HG03159 (cell line): Measurements from ENCODE around the gene QPCTL.
"Not testable (repeated sequence)": the region's sequence is repeated elsewhere in the genome, so short reads cannot be mapped to it uniquely, and the experiment has no call there.

Experiments
- ATAC-seq: cut with Tn5 transposase; IDR thresholded peaks from one replicate; pipeline ENCODE4 v1.9.1; 2021; ENCODE audit warnings: mild to moderate bottlenecking, moderate library complexity; ENCODE audit not compliant: unreplicated experiment

The QPCTL gene

DNA sequence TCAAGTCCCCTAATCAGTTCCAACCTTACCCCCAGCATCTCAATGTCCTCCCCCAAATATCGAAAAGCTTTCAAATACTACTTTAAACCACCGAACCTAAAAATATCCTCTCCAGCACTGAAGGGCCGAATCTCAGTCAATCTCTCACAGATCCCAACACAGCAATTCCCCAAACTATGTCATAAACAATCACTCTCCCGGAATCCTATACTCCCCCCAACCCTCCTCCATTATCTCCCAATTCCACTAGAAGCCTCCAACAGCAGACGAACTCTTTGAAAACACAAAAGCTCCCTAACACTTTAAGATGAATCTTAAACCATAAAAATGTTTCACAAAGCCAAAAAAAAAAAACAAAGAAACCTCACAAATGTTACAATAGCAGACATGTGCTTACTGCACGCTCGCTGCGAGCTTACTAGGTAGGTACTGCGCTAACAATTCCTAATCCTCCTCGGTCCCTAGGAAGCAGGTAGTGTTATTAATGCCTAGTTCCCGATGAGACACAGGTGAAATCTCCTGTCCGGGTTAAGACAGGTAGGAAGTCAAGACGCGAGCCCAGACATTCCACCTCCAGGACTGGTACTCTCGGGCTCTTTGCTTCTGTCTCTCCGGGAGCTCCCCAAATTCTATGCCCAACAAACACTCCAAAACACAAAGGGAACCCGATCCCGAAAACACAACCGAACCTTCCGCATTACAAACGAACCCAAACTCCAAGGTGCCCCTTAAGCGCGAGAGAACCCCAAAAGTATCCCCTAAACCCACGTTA is 24.1 kb downstream of the QPCTL start:
- no peak for ATAC-seq

DNA sequence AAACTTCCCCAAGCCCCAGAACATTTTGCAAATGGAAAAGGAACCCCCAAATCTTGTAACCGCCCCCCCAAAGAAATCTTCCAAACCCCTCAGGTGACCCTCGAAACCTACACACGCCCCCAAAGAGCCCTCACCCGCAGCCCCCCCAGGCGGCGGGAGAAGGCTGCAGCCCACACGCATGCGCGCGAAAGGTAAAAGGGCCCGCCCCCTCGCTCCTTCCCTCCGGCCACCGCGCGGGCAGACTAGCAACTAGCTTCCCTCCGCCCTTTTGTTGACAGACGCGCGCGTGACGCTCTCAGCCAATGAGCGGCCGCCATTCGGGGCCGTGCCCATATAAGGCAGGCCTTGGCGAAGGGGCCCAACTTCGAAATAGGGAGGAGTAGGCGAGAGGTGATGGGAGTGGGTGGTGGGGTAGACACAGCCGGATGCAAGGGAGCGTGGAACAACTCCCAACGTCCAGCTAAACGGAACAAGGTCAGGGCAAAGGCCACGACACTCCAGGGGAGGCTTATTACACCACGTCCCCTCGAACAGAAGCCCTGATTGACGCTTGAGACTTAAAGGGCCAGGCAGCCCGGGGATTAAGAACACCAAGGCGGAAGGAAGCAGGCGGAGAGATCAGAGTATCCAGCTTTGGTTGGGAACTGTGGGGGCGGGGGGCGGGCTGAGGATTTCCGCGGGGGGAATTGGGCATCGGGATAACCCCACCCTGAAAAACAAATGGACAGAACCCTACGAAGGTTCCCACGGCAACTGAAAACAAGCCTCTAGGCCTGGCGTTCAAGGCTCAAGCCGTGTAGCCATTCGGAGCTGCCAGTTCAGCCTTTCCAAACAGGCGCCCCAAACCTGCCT is 24.9 kb downstream of the QPCTL start:
- ATAC-seq, result peak; percentile 94

DNA sequence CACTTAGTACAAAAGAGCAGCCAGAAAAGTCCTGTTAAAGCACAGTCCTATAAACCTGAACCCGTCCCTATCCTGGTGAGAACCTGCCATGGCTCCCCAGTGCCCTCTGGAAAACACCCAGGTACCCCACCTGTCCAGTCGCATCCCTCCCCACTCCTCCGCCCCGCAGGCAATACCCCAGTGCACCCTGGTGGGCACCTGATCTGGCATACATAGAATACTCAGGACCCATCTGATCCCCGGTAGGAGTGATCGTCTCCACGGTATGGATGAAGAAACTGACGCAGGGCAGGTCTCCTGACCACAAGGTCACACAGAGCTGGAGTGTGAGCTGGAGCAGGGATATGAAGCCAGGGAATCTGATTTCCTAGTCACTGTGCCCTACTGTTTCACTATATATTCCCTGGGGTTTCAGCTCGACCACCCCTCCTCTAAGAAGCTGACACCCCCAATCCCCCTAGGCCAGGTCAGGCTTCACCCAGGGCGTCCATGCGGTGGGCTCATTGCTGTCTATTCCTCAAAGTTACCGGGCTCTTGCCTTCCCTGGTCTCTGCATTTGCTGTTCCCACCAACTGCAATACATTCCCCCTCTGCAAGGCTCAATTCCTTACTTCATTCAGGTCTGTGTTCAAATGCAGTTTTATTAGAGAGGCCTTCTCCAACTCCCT is 25.7 kb downstream of the QPCTL start:
- no peak for ATAC-seq

DNA sequence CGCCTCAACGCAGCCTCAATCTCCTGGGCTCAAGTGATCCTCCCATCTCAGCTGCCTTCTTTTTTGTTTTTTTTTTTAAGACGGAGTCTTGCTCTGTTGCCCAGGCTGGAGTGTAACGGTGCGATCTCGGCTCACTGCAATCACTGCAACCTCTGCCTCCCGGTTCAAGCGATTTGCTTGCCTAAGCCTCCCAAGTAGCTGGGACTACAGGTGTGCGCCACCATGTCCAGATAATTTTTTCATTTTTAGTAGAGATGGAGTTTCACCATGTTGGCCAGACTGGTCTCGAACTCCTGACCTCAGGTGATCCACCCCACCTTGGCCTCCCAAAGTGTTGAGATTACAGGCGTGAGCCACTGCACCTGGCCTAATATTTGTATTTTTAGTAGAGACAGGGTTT is 27.6 kb downstream of the QPCTL start:
- ATAC-seq, result not testable (repeated sequence)

DNA sequence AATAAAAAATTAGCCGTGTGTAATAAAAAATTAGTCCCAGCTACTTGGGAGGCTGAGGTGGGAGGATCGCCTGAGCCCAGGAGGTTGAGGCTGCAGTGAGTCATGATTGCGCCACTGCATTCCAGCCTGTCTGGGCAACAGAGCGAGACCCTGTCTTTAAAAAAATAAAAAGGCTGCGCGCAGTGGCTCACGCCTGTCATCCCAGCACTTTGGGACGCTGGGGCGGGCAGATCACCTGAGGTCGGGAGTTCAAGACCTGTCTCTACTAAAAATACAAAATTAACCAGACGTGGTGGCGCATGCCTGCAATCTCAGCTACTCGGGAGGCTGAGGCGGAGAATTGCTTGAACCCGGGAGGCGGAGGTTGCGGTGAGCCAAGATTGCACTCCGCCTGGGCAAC is 36.2 kb downstream of the QPCTL start:
- ATAC-seq, result not testable (repeated sequence)

DNA sequence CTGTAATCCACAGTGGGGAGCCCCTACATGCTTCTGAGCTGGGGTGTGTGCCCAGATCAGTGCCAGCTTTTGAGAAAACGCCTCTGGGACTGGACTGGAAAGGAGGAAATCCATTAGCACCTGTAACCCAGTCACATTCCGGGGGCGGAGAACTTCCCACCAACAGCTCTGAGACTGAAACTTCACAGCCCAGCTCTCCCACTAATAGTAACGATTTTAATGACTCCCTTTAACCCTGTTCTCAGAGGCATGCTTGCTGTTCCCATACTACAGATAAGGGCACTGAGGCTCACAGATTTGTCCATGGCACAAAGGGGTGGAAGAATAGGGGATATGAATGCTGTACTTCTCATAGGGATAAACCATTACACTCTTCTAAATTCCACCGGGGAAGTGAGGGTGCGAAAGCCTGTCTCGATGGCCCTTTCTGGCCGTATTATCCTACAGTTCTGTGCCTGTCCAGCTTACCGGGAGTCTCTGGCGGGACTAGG is 37.4 kb downstream of the QPCTL start:
- ATAC-seq, result no peak

DNA sequence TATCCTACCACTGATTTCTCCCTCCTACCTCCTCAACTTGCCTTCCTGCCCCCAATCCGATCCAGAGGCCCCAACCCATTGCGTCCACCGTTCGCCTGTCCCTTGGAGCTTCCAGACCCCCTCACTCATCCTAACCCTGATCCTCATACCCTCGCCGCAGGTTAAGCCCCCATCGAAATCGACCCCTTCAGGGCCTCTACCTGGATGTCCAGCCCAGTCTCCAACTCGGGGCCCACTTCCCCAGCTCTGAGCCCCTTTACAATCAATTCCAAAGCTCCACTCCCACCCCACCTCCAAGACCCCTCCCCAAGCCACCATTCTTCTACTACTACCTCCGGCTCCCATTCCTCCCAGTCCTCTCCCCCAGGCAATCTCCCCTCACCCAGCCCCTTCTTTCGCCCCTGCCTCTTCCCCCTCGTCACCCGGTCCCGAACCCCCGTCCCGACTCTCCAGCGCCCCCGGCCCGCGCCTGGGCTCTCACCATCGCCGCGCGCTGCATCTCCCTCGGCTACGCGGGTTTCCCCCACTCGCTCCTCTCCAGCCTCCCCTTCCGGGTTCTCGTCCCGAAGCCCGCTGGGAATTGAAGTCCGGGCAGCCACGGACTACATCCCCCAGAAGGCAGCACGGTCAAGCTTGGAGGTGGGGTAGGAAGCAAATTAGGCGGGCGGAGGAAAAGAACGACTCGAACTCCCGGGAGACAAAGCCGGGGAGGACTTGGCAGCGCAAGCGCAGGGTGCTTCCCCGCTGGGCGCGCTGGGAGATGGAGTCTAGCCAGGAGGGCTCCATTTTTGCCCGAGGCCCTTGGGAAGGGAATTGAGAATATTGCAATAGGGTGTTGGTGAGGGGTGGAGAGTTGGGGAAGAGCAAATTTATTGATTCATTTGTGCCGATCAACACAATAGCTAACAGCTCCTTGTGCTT is 38.2 kb downstream of the QPCTL start, which contains the start of gene FBXO46:
Gene FBXO46 (minus strand): TSS at position 529 of the 921 bp plus-strand sequence. CDS start 17,401 bp downstream, outside the sequence.
- ATAC-seq, result peak; percentile 87

DNA sequence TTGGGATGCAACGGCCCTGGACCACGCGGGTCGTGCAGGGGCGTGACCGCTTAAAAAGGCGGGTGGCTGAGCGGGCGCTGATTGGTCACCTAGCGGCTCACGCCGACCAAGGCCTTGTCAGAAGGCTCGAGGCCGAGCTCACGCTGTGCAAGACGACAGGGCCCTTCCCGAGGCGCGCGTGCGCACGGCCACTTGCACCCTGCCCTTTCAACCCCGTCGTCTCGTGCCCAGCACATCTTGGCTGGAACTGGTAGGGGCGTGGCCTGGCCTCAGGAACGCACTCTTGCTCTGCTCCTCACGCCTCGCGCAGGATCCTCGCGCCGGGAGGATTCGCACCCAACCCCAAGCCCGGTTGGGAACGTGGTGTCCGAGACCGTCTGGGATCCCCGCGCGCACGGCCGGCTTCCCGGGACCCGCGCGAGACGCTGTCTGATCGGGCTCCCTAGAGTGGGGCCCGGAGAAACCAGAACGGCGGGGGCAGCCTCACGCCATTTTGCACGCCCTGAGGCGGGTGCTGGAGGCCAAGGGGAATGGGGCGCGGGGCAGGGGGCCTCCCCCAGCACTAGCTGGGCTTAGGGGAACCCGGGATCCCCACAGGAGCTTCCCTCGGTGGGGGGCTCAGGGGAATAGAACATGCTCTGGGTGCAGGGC is 40.8 kb downstream of the QPCTL start, which contains the start of gene MEIOSIN:
Gene MEIOSIN (plus strand): TSS at position 280 of the 651 bp plus-strand sequence. CDS start 1,938 bp downstream, outside the sequence.
- no peak for ATAC-seq

DNA sequence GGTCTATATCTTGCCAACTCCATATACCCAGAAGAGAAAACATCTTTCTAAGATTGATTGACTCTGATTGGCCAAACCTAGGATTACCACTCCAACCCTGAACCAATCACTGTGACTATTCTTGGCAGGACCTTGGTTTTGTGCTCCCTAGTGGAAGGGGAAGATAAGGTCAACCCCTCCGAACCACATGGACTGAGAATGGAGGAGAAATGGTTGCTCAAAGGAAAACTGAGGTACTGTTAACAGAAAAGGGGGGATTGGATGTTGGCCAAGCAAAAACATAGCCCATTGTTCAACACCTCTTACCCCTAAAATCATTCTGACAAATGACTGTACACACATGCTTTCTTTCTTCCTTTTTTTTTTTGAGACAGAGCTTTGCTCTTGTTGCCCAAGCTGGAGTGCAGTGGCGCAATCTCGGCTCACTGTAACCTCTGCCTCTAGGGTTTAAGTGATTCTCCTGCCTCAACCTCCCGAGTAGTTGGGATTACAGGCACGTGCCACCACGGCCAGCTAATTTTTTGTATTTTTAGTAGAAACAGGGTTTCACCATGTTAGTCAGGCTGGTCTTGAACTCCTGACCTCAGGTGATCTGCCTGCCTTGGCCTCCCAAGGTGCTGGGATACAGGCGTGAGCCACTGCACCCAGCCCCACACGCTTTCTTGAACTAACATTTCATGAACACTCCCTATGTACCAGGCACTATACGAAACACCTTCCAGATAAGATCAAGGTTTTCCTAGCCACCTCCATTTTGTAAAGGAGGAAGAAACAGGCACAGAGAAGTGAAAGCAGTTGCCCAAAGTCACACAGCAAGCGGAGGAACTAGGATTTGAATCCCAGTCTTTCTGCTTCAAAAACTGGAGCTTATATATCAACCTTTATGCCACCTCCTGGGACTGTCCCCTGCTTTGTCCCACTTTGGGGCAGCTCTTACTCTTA is 47.3 kb downstream of the QPCTL start:
- no peak for ATAC-seq

DNA sequence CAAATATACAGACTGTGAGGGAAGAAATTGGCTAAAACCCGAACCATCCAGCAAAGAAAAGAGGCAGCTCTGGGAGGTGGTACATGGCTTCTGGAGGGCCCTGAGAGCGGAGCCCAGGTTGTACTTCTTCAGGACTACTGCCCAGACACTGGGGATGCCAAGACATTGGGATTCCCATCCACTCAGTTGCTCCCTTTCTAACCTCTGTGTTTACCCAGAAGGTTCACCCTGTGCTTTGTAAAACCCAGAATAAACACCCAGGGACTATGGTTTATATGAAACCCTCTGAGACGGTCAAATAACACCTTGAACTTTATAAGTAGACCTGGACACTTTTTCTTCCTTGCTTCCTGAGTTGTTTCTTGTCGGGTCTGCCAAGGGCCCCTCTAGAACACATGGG is 50.5 kb downstream of the QPCTL start:
- ATAC-seq, result no peak

DNA sequence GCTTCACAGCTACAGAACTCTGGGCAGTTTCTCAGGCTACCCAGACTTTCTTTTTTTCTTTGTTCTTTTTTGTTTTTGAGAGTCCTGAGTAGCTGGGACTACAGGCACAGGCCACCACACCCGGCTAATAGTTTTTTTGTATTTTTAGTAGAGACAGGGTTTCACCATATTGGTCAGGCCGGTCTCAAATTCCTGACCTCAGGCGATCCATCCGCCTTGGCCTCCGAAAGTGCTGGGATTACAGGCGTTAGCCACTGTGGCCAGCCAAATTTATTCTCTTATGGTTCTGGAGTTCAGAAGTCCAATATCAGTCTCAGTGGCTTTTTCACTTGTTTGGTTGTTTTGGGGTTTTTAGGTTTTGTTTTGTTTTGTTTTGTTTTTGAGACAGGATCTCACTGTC is 53.1 kb downstream of the QPCTL start:
- no peak for ATAC-seq

DNA sequence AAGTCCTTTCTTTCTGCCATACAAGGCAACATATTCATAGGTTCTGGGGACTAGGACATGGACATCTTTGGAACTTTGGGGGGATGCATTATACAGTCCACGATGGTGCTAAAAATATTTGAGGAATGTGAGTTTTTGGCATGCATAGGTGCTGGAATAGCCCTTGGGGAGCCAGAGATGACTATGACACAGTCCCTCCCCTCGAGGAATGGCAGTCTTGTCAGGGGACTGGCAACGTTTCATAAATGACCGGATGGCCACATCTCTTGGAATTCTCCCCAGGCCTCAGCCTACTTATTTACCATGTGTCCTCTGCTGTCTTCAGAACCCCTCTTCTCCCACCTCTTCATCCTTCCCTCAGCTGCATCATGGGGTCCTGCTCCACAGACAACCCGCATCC is 54.4 kb downstream of the QPCTL start:
- ATAC-seq, result no peak

DNA sequence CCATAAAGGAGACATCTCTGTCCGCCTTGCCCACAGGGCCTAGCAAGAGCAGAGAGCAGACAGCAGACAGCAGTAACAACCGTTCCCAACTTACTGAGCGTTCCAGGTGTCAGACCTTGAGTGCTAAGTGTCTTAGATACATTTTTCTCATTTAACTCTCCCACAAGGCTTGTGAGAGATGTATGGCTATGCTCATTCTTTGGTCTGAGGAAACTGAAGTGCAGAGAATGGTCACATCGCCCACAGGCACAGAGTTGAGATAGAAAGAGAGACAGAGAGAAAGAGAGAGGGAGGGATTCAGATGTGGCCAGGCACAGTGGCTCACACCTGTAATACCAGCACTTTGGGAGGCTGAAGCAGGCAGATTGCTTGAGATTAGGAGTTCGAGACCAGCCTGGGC is 55.0 kb downstream of the QPCTL start:
- no peak for ATAC-seq

DNA sequence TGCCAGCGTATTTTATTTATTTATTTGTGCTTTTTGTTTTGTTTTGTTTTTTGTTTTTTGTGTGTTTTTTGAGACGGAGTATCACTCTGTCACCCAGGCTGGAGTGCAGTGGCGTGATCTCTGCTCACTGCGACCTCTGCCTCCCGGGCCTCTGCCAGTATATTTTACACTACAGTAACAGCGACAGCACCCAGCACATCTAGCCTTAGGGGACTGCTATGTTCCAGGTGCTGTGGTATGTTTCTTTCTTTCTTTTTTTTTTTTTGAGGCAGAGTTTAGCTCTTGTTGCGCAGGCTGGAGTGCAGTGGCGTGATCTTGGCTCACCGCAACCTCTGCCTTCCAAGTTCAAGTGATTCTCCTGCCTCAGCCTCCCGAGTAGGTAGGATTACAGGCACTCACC is 59.0 kb downstream of the QPCTL start:
- not testable (repeated sequence) for ATAC-seq

DNA sequence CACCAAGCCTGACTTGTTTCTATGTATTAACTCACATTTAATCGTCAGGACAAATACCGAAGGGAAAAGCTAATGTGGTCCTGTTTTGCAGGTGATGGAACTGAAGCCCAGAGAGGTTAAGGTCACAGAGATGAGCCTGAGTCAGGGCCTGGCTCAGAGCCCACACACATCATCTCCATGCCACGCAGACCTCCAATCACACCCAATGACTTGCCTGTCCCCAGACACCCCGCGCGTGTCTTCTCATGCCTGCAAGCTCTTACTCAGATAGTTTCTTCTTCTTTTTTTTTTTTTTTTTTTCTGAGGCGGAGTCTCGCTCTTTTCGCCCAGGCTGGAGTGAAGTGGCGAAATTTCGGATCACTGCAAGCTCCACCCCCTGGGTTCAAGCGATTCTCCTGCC is 60.2 kb downstream of the QPCTL start:
- no peak for ATAC-seq

DNA sequence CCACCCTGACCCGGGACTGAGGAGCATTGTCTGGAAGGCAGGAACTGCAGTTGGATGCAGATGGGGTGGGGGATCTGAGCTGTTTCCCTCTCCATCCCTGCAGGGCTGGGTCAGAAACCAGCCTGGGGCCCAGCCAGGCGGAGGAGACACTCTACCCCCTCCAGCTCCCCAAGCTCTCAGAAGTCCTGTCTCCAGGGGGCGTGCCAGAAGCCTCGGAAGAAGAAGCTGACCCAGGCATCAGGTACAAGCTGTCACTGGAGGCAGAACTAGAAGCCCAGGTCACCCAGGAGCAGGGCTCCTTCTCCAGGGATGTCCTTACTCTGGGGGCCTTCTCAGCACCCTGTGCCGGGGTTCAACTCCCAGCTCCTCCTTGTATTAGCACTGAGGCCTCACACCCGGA is 61.1 kb downstream of the QPCTL start:
- no peak for ATAC-seq
